Measurements from ENCODE around the gene ATG9B.
A peak's percentile ranks its signal among the peaks of the same experiment; 100 is the strongest.

DNA sequence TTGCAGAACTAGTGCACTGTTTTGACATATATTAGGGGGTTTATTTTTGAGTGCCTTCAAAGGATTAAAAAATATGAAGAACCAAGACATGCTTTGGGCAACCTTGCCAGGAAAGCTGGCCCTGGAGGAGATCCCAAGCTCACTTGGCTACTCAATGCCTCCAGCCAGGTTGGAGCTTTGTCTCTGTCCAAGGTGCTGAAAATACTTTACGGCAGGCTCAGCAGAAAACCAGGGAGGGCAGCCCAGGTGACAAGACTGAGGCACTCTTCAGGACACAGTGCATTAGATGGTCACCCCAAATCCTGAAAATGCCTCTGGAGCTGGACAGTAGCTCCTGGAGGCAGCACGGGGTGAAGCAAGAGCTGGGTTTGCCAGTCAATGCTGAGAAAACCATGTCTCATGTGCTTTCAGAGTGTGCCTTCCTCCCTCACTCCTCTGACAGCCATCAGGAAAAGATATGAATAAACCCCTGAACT, 40.4 kb downstream of the ATG9B start:
- no peak for TF ChIP-seq RFX5 (IDR thresholded peaks at IDR 0.05; ENCODE audit: low read depth, low read length)
- peak; percentile 45; the same call in 1 of the 2 replicates for TF ChIP-seq BACH1 (tag; IDR thresholded peaks at IDR 0.05)
- TF ChIP-seq NR2C2 (CRISPR knock-in tag; IDR thresholded peaks at IDR 0.05), result peak; percentile 56; the same call in 1 of the 2 replicates
- TF ChIP-seq NR2C2 (tag; IDR thresholded peaks at IDR 0.05), result no peak
- no peak for TF ChIP-seq NBN (IDR thresholded peaks at IDR 0.05; ENCODE audit: low read depth)
- TF ChIP-seq BCLAF1 (IDR thresholded peaks at IDR 0.05; ENCODE audit: borderline replicate concordance in 1 of 2, control insufficient read depth in 1 of 2, low read depth in 2 of 2, low read length in 1 of 2), result no peak
- TF ChIP-seq CTCF (IDR thresholded peaks at IDR 0.05 in 2 of 3, conservative IDR thresholded peaks at IDR 0.05 in 1 of 3; ENCODE audit: insufficient read depth in 2 of 3, low read depth in 1 of 3, low read length in 3 of 3), result no peak
